OCI-LY1 (cell line): ENCODE measurements around the gene INHBC.

Source experiments
- EZH2 ChIP-seq: fragments of 200-600 bp; sonication (generic), shearing (Covaris generic); IDR thresholded peaks from 2 replicates; pipeline ENCODE4 v1.8.0; 2017; ENCODE audit warnings: borderline replicate concordance, mixed run types, mild to moderate bottlenecking, antibody characterized with exemption, low read length, moderate library complexity, mixed read lengths
- TF ChIP-seq, protein P1 (sequence below): fragments of 200-600 bp; sonication (generic), shearing (Covaris generic); IDR thresholded peaks from 2 replicates; pipeline ENCODE4 v1.5.1; 2017; ENCODE audit warnings: mild to moderate bottlenecking, antibody characterized with exemption, low read length, moderate library complexity, mixed read lengths

DNA sequence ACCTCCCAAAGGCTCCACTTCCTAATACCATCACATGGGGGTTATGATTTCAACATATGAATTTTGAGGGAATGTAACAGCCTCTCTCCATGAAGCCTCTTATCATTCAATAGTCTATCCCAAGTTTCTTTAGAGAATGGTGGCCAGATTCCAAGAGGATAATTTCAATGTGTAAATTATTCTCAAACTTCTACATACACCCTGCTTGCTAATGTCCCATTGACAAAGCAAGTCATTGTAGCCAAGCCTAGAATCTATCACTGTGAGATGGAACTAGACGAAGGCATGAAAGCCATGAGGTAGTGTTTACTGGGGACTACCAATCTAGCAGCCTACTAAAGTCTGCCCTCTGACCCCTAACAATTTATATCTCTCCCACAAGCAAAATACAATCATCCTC lies 3.8 kb downstream of the INHBC start:
- TF ChIP-seq, protein P1, sequence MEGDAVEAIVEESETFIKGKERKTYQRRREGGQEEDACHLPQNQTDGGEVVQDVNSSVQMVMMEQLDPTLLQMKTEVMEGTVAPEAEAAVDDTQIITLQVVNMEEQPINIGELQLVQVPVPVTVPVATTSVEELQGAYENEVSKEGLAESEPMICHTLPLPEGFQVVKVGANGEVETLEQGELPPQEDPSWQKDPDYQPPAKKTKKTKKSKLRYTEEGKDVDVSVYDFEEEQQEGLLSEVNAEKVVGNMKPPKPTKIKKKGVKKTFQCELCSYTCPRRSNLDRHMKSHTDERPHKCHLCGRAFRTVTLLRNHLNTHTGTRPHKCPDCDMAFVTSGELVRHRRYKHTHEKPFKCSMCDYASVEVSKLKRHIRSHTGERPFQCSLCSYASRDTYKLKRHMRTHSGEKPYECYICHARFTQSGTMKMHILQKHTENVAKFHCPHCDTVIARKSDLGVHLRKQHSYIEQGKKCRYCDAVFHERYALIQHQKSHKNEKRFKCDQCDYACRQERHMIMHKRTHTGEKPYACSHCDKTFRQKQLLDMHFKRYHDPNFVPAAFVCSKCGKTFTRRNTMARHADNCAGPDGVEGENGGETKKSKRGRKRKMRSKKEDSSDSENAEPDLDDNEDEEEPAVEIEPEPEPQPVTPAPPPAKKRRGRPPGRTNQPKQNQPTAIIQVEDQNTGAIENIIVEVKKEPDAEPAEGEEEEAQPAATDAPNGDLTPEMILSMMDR: no peak
- TF ChIP-seq EZH2: no peak
